CD4-positive, alpha-beta T cell treated with Interleukin-15 for 1 hour (primary cell): ENCODE data around the gene KISS1.

Experiments
- DNase-seq: peaks from one replicate; pipeline ENCODE4 v3.0.0-alpha.2; 2020

KISS1 gene

DNA sequence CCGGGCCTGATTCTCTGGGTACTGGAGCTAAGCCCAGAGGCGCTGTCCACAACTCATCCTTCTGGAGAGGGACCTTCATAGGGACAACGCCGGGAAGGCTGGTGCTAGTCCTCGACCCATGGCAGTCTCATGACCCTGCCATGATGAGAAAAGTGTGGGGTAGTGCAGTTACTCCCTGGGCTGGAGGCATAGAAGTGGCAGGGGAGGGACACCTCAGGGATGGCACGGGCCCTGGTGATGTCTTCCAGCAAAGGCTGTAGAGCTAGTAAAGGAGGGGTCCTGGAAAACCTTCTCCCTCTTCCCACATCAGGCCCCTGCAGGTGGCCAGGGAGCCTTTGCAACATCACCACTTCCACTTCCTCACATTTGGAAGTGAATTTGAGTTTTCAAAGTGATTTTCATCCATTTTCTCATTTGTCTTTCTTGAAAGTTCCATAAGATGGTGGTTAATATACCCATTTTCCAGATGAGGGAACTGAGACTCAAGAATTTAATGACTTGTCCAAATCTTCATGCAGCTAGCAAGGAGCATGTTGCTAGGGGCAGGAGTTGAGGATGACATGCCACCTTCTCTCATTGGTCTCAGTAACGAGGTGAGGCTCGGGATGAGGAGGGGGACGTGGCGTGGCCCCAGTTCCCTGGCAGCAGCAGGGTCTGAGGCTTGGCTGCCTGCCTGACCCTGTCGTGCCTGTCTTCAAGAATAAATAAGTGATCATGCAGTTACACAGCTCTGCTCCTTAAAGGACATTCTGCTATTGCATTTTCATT lies 20.8 kb upstream of the KISS1 start:
- DNase-seq: no peak

DNA sequence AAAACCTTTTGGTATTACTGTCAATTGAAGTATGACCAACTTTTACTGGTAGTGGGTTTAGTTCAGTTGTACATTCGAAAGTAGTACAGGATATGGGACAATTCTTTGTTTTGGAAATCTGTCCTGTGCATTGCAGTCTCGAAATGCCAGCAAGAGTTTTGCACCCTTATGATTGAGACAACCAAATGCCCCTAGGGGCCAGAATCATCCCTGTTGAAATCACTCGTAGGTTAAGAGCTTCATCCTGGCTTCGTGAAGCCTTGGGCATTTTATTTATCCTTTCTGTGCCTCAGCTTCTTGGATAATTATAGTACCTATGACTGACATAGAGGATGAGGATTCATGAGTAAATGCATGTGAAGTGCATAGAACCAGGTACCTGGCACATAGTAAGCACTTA lies 19.9 kb upstream of the KISS1 start:
- no peak for DNase-seq

DNA sequence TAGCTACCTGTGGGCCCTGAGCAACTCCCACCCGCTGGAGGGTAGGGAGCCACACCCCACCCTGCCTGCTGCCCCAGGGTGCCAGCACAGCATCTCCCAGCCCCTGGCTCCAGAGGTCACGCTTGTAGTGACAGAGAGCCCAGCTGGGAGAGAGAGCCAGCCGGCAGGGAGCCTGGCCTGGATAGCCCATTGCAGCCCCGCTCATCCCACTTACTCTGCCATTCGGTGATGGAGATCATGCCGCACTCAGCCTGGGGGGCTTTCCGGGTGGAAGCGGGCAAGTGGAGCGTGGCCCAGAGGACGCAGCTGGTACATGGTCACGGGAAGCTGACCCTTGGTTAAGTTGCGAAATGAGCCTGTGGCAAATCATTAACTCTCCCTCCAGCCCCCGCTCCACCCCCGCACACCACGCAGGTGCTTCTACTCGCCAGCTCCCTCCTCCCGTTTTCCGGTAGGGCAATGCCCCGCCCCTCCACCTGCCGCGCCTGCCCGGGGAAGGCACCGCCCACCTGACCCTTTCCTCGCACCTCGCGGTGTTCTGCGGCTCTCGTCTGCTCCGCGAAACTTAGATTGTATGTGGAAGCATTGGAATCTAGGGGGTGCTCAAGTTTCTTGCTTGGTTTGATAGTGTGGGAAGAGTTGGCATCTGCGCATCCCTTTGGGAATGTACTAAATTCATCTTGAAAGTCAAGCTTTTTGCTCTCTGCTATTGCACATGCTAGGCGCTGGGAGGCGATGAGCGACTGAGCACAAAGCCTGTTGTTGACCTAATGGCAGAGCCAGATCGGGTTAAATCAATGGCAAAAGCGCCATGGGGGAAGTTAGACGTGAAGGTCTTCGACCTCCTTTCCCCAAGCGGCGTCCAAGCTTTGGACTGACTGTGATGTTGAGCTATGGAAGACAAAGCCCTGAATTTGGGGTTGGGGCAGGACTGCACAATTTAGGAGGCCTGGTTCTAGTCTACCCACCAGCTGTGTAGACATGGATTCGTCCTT lies 17.7 kb upstream of the KISS1 start, which contains the start of gene GOLT1A:
Gene GOLT1A (minus strand): TSS at position 321 of the 995 bp plus-strand sequence. CDS start 82 bp downstream, at position 239.
- DNase-seq: peak; percentile 27

DNA sequence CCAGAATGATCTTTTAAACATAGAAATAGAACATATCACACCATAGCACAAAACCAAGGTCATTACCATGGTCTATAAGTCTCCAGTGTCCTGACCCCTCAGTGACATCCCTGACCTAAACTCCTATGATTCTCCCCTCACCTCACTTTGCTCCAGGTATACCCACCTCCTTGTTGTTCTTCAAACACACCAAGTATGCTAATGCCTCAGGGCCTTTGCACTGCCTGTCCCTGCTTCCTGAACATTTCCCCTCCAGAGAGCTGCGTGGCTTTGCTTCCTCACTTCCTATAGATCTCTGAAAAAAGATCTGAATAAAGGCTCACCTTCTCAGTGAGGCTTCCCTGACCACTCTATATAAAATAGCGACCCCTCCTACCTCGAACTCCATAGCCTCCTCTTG lies 16.4 kb upstream of the KISS1 start:
- DNase-seq: no peak

DNA sequence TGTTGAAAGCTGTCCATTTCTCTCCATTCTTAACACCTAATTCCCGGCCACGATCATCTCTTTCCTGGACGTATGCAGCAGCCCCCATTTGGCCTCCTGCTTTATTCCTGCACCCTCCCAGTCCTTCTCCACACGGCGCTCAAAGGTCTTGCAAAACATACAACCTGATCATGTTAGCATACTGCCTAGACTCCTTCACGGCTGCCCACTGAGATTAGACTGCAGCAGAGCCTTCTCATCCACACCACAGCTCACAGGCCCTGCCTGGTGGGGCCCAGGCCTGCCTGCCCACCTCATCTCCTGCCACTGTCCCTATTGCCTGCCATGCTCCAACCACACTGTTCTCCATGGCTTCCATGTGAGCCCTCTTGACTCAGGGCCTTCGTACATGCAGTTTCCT lies 14.8 kb upstream of the KISS1 start:
- DNase-seq: no peak

DNA sequence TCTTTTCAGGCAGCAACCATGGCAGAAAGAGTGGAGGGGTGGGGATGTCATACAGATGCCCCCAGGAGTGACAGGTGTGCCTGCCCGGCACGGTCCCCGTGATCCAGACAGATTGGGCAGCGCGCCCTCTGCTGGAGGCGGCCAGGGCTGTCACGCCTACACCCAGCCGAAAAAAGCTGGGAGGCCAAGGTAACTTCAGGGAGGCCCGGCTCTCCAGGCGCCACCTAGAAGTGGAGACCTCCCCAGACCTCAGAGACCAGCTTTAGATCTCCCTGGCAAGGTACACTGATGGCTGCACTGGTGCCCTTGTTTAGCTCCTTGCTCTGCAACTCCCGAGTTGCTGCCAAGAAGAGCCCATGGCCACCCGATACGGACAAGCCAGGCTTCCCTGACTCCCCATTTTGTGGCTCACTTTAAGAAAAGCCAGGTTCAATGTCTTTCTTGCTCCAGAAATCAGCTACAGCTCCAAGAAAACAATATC lies 10.9 kb upstream of the KISS1 start:
- peak; percentile 51 for DNase-seq

DNA sequence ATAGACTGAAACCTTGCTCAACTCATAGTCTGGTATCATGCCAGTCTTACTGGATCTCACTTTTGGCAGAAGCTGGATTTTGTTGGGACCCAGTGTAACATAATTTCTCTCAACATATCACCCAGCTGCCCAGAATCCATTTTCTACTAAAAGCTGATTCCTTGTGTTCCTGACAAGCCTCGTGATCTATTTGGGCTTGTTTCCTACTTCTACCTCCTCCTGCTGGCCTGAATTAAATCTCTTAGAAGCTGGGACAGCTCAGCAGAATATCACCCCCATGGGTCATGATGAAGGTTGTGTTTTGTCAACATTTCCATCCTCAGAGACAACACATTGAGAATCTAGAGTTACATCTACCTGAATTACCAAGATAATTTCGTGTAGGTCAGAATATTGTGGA lies 9.8 kb upstream of the KISS1 start:
- DNase-seq: no peak

DNA sequence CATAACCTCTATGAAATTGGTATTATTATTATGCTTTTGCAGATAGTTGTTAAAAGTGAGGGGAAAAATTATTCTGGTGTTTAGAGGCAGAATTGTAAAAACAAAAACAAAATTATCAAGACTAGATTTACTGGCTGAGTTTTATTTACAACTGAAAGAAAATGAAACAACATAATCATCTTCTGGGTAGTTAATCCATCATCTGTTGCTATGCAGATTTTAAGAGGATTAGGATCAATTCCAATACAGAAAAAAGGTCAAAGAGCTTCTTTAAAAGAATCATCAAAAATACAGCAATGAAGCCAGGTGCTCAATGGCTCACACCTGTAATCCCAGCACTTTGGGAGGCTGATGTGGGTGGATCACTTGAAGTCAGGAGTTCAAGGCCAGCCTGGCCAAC lies 9.2 kb upstream of the KISS1 start:
- no peak for DNase-seq

DNA sequence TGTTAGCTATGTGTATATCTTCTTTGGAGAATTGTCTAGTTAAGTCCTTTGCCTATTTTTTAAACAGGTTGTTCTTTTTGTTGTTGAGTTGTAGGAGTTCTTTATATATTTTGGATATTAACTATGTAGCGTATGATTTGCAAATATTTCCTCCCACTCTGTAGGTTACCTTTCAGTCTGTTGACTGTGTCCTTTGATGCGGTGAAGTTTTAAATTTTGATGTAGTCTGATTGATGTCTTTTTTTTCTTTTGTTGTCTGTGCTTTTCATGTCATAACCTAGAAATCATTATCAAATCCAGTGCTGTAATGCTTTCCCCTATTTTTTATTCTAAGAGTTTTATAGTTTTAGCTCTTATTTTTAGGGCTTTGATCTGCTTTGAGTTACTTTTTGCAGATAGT lies 8.7 kb upstream of the KISS1 start:
- no peak for DNase-seq

DNA sequence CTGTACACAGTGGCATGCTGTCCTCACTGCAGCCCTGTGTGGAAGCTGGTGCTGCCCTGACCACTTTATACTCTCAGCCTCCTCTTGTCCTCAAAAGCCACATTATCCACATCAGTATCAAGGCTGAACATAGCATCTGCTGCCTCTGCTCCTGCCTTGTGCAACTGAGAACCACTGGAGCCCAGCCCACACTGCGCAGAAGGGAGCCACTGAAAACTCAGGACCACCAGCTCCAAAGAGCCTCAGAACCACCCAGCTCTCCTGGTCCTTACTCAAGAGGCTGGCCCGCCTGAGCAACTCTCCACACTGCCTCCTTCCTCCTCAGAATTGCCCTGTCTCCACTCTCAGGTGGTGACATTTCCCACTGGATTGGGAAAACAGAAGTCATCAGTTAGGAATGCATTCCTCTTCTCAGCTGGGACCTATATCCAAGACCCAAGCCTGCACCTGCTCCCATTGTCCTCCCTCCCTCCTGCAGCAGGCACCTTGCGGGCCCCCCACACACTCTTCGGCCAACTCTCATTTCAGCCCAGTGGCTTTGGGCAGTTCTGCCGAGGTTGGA lies 7.0 kb upstream of the KISS1 start:
- DNase-seq: no peak

DNA sequence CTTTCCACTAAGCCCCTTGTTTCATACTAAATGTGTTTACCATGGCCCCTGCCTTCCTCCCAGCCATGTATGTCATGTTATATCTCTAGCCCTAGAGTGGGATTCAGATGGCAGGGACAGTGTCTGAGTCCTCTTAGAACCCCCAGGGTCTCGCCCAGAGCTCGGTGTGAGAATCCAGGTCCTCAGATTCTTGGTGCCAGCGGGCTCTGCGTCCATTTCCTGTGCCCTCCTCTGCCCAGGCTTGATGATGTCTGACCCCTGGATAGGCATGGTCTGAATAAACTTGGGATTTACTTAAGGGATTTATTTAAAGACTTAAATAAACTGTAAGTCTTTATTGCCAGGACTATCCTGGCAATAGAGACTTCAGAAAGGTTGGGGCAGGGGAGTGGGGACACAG lies 6.2 kb upstream of the KISS1 start:
- DNase-seq: no peak

DNA sequence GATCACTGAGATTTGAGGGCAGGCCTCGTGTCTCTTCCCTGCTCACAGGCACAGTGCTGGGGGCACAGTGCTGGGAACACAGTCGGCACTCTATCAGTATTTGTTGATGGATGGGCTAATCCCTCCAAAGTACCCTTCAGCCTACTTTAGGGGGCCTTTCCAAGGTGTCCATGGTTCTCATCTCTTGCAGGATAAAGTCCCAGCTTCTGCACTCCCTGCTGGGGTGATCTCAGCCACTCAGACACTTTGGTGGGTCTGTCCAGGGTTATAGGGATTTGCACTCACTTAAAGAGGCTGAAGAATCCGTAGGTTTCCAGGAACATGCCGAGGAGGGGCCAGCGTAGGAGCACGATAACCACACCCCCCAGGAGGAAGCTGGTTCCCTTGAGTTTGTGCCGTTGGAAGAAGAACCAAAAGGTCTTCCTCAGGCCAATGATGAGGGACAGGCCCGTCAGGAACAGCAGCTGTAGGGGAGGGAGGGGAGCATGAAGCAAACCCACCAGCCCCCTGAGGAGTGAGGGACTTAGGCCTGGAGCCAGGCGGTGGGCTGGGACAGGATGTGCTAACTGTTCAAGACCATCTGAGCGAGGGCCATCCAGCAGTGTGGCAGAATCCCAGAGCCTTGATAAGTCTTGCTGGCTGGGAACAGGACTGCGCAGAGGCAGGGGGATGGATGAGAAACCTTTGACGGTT lies 5.2 kb upstream of the KISS1 start:
- DNase-seq: no peak

DNA sequence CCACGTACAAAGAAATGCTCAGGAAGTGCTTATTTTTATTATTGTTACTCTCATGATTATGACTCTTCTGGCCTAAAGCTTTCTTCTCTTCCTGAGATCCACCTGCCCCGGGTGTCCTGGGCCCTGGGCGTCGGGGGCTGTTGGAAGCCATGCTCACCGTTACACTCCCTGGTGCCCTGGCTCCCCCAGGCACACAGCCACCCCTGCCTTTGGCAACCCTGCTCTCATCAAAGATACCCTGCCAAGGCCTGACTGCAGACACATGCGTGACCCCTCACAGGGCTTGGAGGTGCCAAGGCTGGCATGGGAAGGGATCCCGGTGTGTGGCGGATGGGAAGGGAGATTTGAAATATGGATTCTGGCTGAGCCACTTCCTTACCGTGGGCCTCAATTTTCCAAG lies 3.3 kb upstream of the KISS1 start:
- DNase-seq: no peak

DNA sequence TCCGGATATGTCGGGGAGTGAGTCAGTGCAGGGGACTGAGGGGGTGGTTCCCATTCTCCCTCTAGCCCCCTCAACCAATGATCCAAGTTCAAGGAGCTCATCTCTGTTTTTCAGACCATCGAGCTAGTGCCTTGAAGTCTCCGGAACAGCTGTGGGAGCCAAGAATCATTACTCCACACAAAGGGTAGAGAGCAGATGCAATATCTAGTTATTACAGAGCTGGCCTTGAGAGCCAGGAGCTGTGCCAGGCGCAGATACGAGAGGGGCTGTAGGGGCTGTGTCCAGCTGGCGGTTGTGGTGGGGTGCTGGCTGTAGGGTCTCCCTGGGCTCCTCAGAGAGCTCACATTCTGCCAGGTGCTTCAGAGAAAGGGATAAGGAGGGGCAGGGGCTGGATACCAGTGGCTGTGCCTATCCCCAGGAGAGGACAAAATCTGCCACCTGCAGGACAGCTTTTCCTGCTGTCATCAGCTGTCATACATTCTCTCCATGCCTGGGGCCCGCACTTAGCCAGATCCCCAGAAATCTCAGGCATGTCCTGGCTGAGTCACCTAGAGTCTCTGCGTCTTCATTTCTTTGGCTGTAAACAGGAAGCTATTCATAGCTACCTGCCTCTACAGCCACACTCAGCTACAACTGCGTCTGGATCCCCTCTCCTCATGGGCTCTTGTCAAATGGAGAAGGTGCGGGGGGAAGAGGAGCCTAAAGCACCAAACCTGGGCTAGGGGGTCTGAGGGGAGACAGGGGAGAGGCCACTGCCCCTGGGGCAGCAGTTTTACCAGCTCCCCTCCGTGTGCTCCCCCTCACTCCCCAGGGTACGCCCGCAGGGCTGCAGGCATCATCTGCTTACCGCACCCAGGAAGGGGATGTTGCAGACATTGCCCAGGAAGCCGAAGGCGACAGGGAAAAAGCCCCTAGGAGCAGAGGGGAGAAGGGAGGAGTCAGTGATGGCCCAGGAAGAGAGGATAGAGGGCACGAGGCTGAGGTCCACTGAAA lies 2.4 kb upstream of the KISS1 start:
- DNase-seq: no peak

DNA sequence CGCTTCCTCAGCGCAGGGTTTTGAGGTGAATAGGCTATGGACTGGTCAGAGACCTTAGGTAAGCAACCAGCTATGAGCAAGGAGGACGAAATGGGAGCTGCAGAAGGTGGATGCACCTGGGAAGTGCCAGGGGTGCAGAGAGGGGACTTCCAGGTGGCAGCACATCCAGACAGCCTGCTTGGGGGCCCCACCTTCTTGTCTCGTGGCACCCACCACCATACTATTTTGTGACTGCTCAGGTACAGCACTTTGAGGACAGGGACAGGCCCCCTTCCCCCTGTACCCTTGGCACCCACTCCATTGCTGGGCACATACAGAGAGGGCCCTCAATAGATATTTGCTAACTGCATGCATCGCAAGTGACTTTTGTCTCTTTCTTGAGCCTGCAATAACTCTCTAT lies 777 bp upstream of the KISS1 start:
- DNase-seq: no peak

DNA sequence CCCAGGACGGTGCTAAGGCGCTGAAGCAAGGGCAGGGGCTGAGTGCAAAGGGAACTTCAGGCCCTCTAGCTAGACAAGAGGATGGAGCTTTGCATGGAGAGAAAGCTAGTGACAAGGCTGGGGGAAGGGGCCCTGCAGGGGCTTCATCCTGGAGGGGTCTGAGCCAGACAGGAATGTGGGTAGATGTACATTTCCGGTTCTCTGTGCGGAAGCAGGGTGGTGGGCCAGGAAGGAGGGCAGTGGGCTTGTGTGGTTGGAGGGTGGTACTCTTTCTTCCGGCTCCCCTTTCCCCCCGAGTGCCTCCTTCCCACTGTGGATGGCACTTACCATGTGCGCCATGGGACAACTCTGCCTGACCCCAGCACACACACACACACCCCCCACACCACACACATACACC lies 1.5 kb downstream of the KISS1 start:
- no peak for DNase-seq

DNA sequence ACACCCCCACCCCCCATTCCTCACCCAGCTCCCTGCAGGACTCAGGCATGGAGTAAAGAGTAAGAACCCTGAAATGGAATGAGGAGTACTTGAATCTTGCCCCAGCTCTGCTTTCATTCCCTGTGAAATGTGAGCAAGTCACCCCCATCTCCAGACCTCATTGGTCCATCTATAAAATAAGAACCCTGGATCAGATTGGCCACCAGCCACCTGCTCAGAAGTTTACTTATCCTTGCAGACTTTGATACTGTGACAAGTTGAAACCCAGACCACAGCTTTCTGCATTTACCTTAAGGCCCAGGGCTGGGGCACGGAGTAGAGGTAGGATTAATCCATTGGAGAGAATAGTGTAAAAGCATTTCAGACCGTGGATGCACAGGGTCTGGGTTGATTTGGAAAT lies 2.2 kb downstream of the KISS1 start:
- no peak for DNase-seq

DNA sequence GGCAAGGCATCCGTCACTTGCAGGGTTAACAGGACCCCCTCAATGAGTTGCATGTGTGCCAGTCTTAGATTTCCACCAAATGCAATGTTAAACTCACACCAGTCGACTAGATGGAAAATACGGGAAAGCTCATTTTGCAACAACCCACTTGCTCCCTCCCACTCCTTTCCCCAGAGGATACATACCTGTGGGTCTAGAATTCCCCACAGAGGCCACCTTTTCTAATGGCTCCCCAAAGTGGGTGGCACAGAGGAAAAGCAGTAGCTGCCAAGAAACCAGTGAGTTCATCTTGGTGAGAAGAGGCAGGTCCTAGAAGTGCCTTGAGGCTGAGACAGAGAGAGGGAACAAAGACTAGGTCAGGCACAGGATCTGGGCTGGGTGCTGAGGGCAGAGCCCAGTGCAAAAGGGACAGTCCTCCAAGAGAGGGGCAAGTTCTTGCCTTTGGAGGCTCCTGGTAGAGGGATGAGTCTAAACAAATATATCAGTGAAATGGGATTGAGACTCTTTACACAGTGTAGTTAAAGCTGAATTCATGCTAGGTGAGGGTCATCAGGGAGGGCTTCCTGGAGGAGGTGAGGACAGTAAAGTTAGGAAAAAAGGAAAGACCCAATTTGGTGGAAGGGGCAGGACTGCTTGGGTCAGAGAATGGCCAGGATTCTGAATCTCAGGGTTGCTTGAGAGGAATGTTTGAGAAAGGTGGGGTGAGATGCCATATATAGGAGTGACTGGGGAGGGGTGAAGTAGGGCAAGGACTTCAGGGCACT lies 3.5 kb downstream of the KISS1 start:
- DNase-seq: no peak

DNA sequence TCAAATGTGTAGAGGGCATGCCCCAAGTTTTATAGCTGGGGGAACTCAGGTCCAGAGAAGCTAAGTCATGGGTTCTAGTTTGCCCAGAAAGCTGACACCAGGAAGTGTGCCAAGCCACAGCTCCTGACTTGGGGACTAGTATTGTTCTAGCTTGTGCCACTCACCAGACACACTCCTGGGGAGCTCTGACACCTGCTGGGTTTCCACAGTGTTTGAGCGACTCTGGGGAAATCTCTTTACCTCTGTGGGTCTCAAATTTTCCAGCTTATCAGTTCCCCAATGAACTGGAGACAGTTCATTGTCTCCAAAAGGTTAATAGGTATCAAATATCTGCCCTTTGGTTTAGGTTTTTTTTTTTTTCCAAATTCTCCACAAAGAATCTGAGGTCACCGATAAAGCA lies 4.2 kb downstream of the KISS1 start:
- no peak for DNase-seq

DNA sequence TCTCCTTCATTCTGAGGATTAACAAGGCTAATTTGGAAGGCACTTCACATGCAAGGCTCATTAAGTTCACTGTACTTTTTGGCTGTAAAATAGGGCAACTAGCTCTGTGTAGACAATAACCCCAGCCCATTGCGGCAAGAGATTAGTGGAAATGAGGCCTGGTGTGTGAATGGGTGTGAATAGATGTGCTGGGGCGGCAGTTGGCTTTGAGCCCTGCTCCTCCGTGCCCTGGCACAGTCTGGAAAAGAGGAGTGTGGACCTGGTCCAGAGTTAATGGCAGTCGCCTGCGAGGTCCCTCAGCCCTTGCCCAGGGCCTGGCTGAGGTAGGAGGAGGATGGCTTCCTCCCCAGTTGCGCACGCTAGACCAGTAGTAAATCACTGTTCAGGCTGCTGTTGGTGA lies 4.8 kb downstream of the KISS1 start:
- no peak for DNase-seq
